Measurements from ENCODE around the gene HCFC1.

Gene HCFC1

DNA sequence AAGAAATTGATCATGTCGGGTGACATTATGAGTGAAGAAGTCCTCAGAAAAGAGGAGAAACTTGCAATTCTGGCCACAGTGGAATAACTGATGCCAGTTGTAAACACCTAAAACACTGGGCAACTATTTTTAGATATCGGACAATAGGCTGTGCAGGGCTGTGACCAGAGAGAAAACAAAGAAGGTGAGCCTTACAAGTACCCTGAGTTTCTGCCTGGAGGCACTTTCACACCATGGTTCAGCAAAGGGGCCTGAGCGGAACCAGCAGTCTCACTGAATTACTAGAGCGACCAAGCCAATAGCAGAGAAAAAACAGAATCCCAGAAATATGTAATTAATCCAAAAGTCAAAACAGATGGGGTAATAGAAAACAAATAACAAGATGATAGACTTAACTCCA lies 36.9 kb upstream of the HCFC1 start:
- peaks cover 0 to 18% (median 6%) of the 10 kb centered on the region in 4 experiments for H3K4me1 ChIP-seq (ENCODE audit: control extremely low read depth in 1 of 4, control insufficient read depth in 4 of 4, insufficient read depth in 4 of 4, low read length in 3 of 4)
- ChIA-PET POLR2A (interaction anchor here (1.0 kb wide), 1 partner anchor 29 kb away, joined by 3 read pairs; no protein-coding TSS in a partner anchor), CTCF (no interaction called here)
- no peak overlapping the region for H3K27ac ChIP-seq (ENCODE audit: insufficient read depth in 1 of 2, low read depth in 1 of 2, low read length in 2 of 2, poor library complexity in 1 of 2, severe bottlenecking in 2 of 2)
- 95% methylated on average over 2 of the region's 4 CpGs for WGBS (ENCODE audit: insufficient coverage)
- H3K9me3 ChIP-seq (ENCODE audit: control extremely low read depth in 1 of 5, control insufficient read depth in 4 of 5, insufficient read depth in 2 of 5, low read depth in 1 of 5, low read length in 4 of 5): no peaks in the 10 kb centered on the region
- no peak for DNase-seq
- H3K36me3 ChIP-seq (ENCODE audit: control insufficient read depth in 4 of 4, insufficient read depth in 4 of 4, low read length in 3 of 4): peaks cover 0 to 39% (median 17%) of the 10 kb centered on the region in 4 experiments
- no peak overlapping the region for H3K4me3 ChIP-seq (ENCODE audit: control insufficient read depth in 1 of 7, extremely low read depth in 1 of 7, insufficient read depth in 4 of 7, low read depth in 2 of 7, low read length in 6 of 7)
- H3K27me3 ChIP-seq (replicated peaks in 2 of 5; ENCODE audit: control insufficient read depth in 4 of 5, insufficient read depth in 5 of 5, low read length in 4 of 5): peaks cover 0 to 27% (median 0%) of the 10 kb centered on the region in 5 experiments

DNA sequence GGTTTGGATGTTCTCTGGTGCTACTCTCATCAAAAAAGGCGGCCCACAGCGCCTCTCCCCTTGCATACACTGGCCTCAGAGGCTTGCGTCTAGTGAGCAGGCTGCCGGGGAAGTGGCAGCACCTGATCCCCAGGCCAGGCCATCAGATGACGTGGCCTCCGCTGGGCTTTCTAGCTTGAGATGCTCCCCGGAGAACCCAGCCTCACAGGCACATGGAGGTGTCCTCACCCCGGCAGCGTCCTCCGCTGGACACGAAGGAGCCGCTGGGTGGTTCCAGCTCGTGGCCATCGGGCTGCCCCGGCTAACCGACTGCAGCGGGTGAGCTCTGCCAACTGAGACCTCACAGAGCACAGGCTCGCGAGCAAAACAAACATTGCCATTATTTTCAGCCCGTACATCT lies 35.3 kb upstream of the HCFC1 start:
- WGBS (ENCODE audit: insufficient coverage): 97% methylated on average over 20 of the region's 20 CpGs
- H3K27ac ChIP-seq (ENCODE audit: insufficient read depth in 1 of 2, low read depth in 1 of 2, low read length in 2 of 2, poor library complexity in 1 of 2, severe bottlenecking in 2 of 2): no peak overlapping the region
- ChIA-PET POLR2A (no interaction called here), CTCF (interaction anchor here (1.3 kb wide), 1 partner anchor 38 kb away, joined by 5 read pairs; no protein-coding TSS in a partner anchor)
- no peak for DNase-seq
- H3K36me3 ChIP-seq (ENCODE audit: control insufficient read depth in 4 of 4, insufficient read depth in 4 of 4, low read length in 3 of 4): peaks cover 0 to 25% (median 11%) of the 10 kb centered on the region in 4 experiments
- peaks cover 0 to 18% (median 15%) of the 10 kb centered on the region in 4 experiments for H3K4me1 ChIP-seq (ENCODE audit: control extremely low read depth in 1 of 4, control insufficient read depth in 4 of 4, insufficient read depth in 4 of 4, low read length in 3 of 4)
- no peaks in the 10 kb centered on the region for H3K9me3 ChIP-seq (ENCODE audit: control extremely low read depth in 1 of 5, control insufficient read depth in 4 of 5, insufficient read depth in 2 of 5, low read depth in 1 of 5, low read length in 4 of 5)
- peaks cover 0 to 24% (median 0%) of the 10 kb centered on the region in 5 experiments for H3K27me3 ChIP-seq (replicated peaks in 2 of 5; ENCODE audit: control insufficient read depth in 4 of 5, insufficient read depth in 5 of 5, low read length in 4 of 5)
- H3K4me3 ChIP-seq (ENCODE audit: control insufficient read depth in 1 of 7, extremely low read depth in 1 of 7, insufficient read depth in 4 of 7, low read depth in 2 of 7, low read length in 6 of 7): no peak overlapping the region

DNA sequence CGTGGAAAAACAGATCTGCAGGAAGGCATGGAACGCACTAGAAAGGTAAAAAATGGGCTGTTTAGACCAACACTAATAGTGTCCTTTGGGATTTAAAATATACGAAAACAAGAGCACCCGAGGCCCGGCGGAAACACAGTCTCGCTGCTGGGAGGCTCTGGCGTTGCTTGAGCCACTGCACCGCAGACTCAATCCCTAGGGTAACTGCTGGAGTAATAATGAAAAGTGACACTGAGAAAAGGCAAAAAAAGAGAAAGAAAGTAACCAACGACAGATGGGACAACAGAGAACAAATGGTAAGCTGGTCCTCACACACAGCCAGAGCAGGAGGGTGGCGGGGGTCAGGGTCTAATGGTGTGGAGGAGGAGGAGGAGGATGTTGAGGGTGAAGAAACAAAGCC lies 32.7 kb upstream of the HCFC1 start:
- POLR2A ChIA-PET: no interaction called here
- H3K27ac ChIP-seq (ENCODE audit: insufficient read depth in 1 of 2, low read depth in 1 of 2, low read length in 2 of 2, poor library complexity in 1 of 2, severe bottlenecking in 2 of 2): no peak overlapping the region
- H3K4me1 ChIP-seq (ENCODE audit: control extremely low read depth in 1 of 4, control insufficient read depth in 4 of 4, insufficient read depth in 4 of 4, low read length in 3 of 4): peaks cover 2 to 36% (median 28%) of the 10 kb centered on the region in 4 experiments
- CTCF ChIA-PET: interaction anchor here (3.6 kb wide), 1 partner anchor 9 kb away, joined by 26 read pairs; no protein-coding TSS in a partner anchor
- peaks cover 0 to 9% (median 0%) of the 10 kb centered on the region in 5 experiments for H3K27me3 ChIP-seq (replicated peaks in 2 of 5; ENCODE audit: control insufficient read depth in 4 of 5, insufficient read depth in 5 of 5, low read length in 4 of 5)
- H3K9me3 ChIP-seq (ENCODE audit: control extremely low read depth in 1 of 5, control insufficient read depth in 4 of 5, insufficient read depth in 2 of 5, low read depth in 1 of 5, low read length in 4 of 5): no peaks in the 10 kb centered on the region
- H3K36me3 ChIP-seq (ENCODE audit: control insufficient read depth in 4 of 4, insufficient read depth in 4 of 4, low read length in 3 of 4): peaks cover 0 to 4% (median 2%) of the 10 kb centered on the region in 4 experiments
- no peak for DNase-seq
- 92% methylated on average over 10 of the region's 11 CpGs for WGBS (ENCODE audit: insufficient coverage)
- no peak overlapping the region for H3K4me3 ChIP-seq (ENCODE audit: control insufficient read depth in 1 of 7, extremely low read depth in 1 of 7, insufficient read depth in 4 of 7, low read depth in 2 of 7, low read length in 6 of 7)

DNA sequence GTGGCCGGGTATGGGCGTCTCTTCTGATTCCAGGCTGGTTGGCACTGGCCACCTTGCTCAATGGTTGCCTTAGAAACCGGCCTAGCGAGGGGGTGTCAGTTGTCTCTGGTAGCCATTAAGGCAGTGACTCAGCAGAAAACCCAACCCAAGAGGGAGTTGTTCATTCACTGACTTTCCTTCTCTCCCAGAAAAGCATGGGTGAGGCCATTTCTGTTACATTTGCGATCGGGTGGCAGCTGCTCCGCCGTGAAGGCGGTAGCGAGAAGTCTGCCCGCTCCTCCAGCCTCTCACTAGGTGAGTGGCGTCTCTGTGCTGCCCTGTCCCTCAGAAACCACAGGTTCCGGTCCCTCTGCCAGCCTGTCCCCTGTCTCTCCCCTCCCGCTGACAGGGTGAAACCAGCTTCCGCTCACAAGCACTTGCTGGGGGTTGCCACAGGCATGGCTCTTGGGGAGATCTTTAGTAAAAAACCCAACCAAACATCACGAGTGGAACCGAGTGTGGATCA lies 30.6 kb upstream of the HCFC1 start:
- Histone ChIP-seq H3K36me3 (ENCODE audit: control insufficient read depth in 4 of 4, insufficient read depth in 4 of 4, low read length in 3 of 4) (peaks cover 0 to 4% (median under 1%) of the 10 kb centered on the region in 4 experiments), H3K4me3 (ENCODE audit: control insufficient read depth in 1 of 7, extremely low read depth in 1 of 7, insufficient read depth in 4 of 7, low read depth in 2 of 7, low read length in 6 of 7) (peak overlapping the region in 3 of 7 experiments; percentile 1 to 62 (median 46)), H3K4me1 (ENCODE audit: control extremely low read depth in 1 of 4, control insufficient read depth in 4 of 4, insufficient read depth in 4 of 4, low read length in 3 of 4) (peaks cover 3 to 38% (median 25%) of the 10 kb centered on the region in 4 experiments), H3K27me3 (replicated peaks in 2 of 5; ENCODE audit: control insufficient read depth in 4 of 5, insufficient read depth in 5 of 5, low read length in 4 of 5) (peaks cover 0 to 9% (median 0%) of the 10 kb centered on the region in 5 experiments), H3K27ac (ENCODE audit: insufficient read depth in 1 of 2, low read depth in 1 of 2, low read length in 2 of 2, poor library complexity in 1 of 2, severe bottlenecking in 2 of 2) (peak overlapping the region; percentile 47 to 84), H3K9me3 (ENCODE audit: control extremely low read depth in 1 of 5, control insufficient read depth in 4 of 5, insufficient read depth in 2 of 5, low read depth in 1 of 5, low read length in 4 of 5) (no peaks in the 10 kb centered on the region)
- POLR2A ChIA-PET: interaction anchor here (0.6 to 2.2 kb wide), 3 partner anchors 11 to 31 kb away, joined by 3 to 7 read pairs (median 4); partner anchors contain the start of gene HCFC1
- CTCF ChIA-PET: interaction anchor here (1.5 to 3.6 kb wide), 2 partner anchors 11 to 29 kb away, joined by 3 to 26 read pairs; no protein-coding TSS in a partner anchor
- peak; percentile 81 to 91 (median 90) for DNase-seq
- WGBS (ENCODE audit: insufficient coverage): 42% methylated on average over 16 of the region's 17 CpGs

DNA sequence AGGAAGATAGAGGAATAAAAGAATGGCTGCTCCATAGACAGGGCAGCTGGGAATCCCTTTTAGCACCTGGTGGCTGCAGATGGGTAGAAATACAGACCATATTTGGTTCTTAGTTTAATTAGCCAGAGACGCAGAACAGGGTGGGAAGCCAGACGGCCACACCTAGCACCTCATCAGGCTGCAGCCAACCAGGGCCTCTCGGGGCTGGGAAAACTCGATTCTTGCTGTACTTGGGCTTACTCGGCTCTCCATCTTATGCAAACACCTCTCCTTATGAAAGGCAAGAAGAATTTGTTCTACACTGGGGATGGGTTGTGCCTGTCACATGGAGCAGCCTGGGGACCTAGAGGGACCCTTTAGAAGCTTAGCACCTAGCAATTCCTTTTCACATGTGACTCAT lies 28.4 kb upstream of the HCFC1 start:
- 88% methylated on average over 5 of the region's 5 CpGs for WGBS (ENCODE audit: insufficient coverage)
- DNase-seq: no peak
- peaks cover 3 to 38% (median 25%) of the 10 kb centered on the region in 4 experiments for H3K4me1 ChIP-seq (ENCODE audit: control extremely low read depth in 1 of 4, control insufficient read depth in 4 of 4, insufficient read depth in 4 of 4, low read length in 3 of 4)
- H3K9me3 ChIP-seq (ENCODE audit: control extremely low read depth in 1 of 5, control insufficient read depth in 4 of 5, insufficient read depth in 2 of 5, low read depth in 1 of 5, low read length in 4 of 5): no peaks in the 10 kb centered on the region
- H3K27ac ChIP-seq (ENCODE audit: insufficient read depth in 1 of 2, low read depth in 1 of 2, low read length in 2 of 2, poor library complexity in 1 of 2, severe bottlenecking in 2 of 2): no peak overlapping the region
- no peaks in the 10 kb centered on the region for H3K36me3 ChIP-seq (ENCODE audit: control insufficient read depth in 4 of 4, insufficient read depth in 4 of 4, low read length in 3 of 4)
- no peak overlapping the region for H3K4me3 ChIP-seq (ENCODE audit: control insufficient read depth in 1 of 7, extremely low read depth in 1 of 7, insufficient read depth in 4 of 7, low read depth in 2 of 7, low read length in 6 of 7)
- POLR2A ChIA-PET: interaction anchor here (0.6 to 0.7 kb wide), 3 partner anchors 14 to 417 kb away, joined by 3 to 5 read pairs (median 4); no protein-coding TSS in a partner anchor
- H3K27me3 ChIP-seq (replicated peaks in 2 of 5; ENCODE audit: control insufficient read depth in 4 of 5, insufficient read depth in 5 of 5, low read length in 4 of 5): peaks cover 0 to 3% (median 0%) of the 10 kb centered on the region in 5 experiments
- CTCF ChIA-PET: interaction anchor here (0.7 to 1.8 kb wide), 3 partner anchors 10 to 1129 kb away, joined by 3 to 6 read pairs (median 3); no protein-coding TSS in a partner anchor

DNA sequence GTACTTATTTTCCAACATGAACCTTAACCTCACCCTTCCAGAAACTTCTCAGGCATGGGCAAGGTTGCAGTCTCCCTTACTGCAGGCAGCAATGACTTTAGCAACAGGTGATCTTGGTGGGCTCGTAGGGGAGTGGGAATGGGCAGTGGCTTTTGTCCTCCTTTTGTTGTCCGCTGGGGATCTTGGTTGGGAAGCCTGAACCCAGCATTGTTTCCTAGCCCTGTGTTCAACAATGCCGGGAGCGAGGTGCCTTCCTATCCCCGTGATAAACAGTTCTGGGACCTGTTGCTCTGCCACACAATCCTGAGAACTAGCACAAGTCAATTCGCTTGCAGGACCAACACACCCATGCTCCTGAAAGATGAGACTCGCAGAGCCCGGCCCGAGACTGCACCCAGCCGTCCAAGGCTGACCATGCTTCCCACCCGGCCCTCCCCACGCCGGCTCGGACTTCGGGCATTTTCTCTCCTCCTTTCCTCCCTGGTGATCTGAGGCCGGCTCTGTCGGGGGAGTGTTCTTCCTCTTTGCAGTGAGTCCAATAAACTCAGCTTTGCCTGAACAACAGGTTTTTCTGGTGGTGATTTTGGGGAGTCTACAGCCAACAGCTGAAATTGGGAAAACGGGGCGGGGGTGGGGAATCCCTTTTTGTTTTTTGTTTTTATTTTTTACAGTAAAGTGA lies 27.9 kb upstream of the HCFC1 start:
- H3K4me1 ChIP-seq (ENCODE audit: control extremely low read depth in 1 of 4, control insufficient read depth in 4 of 4, insufficient read depth in 4 of 4, low read length in 3 of 4): peaks cover 3 to 38% (median 25%) of the 10 kb centered on the region in 4 experiments
- no peaks in the 10 kb centered on the region for H3K9me3 ChIP-seq (ENCODE audit: control extremely low read depth in 1 of 5, control insufficient read depth in 4 of 5, insufficient read depth in 2 of 5, low read depth in 1 of 5, low read length in 4 of 5)
- H3K36me3 ChIP-seq (ENCODE audit: control insufficient read depth in 4 of 4, insufficient read depth in 4 of 4, low read length in 3 of 4): no peaks in the 10 kb centered on the region
- ChIA-PET POLR2A (interaction anchor here (0.6 to 0.7 kb wide), 3 partner anchors 15 to 418 kb away, joined by 3 to 5 read pairs (median 4); no protein-coding TSS in a partner anchor), CTCF (interaction anchor here (0.7 to 1.8 kb wide), 2 partner anchors 14 to 1128 kb away, joined by 3 to 6 read pairs; no protein-coding TSS in a partner anchor)
- WGBS (ENCODE audit: insufficient coverage): 86% methylated on average over 10 of the region's 19 CpGs
- H3K27me3 ChIP-seq (replicated peaks in 2 of 5; ENCODE audit: control insufficient read depth in 4 of 5, insufficient read depth in 5 of 5, low read length in 4 of 5): peaks cover 0 to 3% (median 0%) of the 10 kb centered on the region in 5 experiments
- no peak overlapping the region for H3K27ac ChIP-seq (ENCODE audit: insufficient read depth in 1 of 2, low read depth in 1 of 2, low read length in 2 of 2, poor library complexity in 1 of 2, severe bottlenecking in 2 of 2)
- peak overlapping the region in 1 of 7 experiments; percentile 28 for H3K4me3 ChIP-seq (ENCODE audit: control insufficient read depth in 1 of 7, extremely low read depth in 1 of 7, insufficient read depth in 4 of 7, low read depth in 2 of 7, low read length in 6 of 7)
- no peak for DNase-seq

Measured in common myeloid progenitor, CD34-positive (primary cell).